ENCODE measurements around the gene PRDM15.

The PRDM15 gene

DNA sequence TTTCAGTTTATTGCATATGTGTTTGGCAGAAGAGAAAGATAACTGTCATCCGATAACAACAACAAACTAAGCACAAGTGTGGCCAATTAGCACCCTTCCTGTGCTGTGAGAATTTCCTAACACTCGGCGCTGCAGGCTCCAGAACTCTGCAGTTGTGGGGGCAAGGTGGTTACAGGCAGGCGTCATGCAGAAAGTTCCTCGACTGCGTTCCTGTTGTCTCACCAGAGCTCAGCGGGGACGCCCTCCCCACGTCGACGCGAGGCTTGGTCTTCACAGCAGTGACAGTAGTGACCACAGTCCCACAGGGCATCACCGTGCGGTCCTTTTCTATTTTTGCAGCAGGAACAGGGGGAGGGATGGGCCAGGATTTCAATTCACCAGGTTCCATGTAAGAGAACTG lies 27.6 kb upstream of the PRDM15 start:
- DNase-seq, result no peak

DNA sequence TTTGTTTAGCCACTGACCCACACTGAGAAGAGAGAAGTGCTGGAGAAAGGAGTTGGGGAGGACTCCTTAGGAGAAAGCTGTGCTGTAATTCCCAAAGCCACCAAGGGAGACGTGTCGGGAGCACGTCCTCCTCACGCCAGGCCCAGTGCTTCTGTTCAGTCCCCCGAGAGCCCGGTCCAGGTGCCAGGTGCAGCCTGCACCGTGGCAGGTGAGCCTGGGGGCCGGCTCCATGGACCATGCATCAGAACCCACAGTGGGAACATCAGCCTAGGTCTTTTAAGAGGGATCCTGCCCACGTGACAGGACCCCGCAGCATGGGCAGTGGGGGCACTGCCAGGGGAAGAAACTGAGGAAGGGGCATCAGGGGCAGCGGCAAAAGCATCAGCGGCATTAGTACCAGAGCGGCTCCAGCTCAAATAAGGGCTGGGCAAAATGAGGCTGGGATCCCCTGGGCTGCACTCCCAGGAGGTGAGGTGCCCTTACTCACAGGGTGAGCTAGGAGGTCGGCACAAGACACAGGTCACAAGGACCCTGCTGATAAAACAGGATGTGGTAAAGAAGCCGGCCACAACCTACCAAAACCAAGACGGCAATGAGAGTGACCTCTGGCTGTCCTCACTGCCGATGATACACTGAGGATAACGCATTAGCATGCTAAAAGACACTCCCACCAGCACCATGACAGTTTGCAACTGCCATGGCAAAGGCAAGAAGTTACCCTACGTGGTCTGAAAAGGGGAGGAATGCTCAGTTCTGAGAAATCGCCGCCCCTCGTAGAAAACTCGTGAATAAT lies 24.6 kb upstream of the PRDM15 start:
- no peak for DNase-seq

DNA sequence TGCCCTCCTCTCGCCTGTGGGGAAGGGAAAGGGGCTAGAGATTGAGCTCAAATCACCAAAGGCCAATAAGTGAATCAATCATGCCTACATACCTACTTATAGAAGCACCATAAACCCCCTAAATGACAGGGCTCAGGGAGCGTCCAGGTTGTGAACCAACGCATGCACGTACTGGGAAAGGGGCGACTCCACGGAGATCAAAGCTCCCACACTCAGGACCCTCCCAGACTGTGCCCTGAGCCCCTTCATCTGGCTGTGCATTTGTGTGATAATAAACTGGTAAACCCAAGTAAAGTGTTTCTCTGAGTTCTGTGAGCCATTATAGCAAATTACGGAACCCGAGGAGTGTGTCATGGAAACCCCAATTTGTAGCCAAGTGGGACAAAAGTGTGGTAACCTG lies 23.8 kb upstream of the PRDM15 start:
- DNase-seq, result no peak

DNA sequence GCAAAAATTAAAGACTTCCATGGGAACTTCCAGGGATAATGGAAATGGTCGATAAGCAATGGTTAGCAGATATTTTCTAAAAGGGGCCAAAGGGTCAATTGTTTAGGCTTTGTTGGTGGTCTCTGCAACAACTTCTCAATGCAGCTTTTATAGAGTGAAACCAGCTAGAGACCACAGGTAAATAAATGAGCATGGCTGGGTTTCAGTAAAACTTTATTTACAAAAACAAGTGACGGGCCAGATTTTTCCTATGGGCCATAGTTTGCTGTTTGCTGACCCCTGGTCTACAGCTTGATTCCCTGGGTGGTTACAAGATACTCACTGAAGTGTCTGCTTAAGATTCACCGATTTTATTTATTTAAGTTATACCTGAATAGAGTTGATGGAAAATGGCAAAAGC lies 22.6 kb upstream of the PRDM15 start:
- no peak for DNase-seq

DNA sequence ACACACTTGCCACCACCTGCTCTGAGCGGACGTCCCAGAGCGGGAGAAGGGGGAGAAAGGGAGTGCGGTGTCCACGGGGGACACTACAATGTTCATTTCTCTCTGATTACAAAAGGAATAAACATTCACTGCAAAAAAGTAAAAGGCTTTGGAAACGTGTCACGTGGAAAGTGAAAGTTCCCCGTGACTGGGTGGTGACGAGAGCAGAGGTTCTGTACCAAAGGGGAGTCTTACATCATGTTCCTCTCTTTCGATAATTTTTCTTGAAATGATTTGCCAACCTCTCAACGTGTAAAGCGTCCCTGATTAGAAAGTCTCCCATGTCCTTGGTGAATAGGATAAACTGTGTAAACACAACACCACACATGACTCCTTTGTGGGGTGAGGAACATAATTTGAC lies 22.0 kb upstream of the PRDM15 start:
- no peak for DNase-seq

DNA sequence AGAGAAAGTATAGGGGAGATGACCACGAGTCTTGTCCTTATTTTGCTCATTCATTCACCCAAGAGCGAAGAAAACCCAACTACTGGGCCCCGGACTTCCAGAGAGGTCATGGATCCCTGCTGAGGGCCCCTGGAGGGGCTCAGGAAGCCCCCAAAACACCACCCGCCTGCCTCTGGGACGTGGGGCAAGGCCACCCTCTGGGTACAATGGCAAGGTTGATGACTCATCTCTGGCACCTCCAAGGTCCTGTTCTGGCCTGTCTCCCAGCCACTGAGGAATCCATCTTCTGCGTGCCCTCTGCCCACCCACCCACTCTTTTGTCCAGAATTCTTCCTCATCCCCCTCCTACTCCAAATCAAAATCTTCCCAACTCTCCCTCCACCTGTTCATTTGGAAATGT lies 21.3 kb upstream of the PRDM15 start:
- DNase-seq, result no peak

DNA sequence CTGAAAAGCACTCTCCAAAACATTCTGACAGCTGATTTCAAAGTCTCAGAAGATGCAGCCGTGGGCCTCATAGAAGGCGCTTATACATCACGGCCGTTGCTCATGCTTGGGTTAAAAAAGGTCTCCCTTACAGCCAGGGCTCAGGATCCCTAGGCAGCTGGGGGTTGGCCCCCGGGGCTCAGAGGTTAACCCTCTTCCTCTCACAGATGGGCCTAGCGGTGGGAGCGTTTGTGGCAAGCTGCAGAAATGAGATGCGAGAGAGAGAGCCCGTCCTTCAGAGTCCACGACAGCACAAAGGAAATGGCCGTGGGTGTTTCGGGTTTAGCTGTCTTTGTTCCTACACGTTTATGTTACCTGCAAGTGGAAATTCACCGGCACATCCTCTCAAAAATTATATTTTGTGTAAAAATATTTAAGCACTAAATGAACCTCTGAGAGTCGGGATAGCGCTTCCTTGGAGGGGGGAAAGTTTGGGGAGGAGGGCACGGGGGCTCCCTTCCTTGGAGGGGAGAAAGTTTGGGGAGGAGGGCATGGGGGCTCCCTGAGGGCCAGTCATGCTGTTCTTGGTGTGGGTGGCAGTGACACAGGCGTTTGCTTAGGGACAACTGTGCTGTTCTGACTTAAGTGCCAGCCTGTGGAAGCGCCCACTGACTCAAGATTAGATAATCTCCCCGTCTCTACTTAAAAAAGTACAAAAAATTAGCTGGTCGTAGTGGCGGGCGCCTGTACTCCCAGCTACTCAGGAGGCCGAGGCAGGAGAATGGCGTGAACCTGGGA lies 20.5 kb upstream of the PRDM15 start:
- no peak for DNase-seq

DNA sequence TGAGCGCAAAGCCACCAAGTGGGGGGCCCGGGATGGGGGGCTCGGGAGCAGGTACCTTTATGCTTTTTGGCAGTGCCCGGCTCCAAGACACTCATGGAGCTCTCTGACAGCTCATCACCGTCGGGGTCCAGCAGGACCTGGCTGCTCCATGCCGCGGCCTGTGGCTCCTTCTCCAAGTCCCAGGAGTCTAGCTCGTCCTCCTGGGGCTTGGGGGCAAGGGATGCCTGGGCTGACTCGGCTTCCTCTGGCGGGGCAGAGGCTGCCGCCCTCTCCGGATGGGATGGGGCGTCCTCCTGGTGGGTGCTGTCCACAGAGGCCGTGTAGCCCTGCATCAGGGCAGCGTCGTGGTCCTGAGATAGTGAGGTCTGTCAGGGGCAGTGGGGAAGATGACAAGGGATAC lies 19.9 kb upstream of the PRDM15 start:
- DNase-seq, result no peak

DNA sequence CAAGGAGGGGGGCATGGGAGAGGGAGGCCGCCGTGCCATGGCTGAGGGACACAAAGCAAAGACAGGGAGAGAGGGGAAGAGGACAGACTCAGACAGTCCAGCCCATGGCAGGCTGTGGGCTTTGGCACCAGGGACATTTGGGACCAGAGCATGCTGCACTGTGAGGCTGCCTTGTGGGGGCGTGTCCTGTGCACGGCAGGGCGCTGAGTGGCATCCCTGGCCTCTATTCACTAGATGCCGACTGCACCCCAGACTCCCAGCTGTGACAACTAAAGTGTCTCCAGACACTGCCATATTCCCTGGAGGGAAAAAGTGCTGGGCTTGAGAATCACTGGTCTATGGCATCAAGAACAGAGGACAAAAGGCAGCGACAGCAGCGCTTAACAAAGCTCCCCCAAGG lies 18.6 kb upstream of the PRDM15 start:
- DNase-seq, result no peak

DNA sequence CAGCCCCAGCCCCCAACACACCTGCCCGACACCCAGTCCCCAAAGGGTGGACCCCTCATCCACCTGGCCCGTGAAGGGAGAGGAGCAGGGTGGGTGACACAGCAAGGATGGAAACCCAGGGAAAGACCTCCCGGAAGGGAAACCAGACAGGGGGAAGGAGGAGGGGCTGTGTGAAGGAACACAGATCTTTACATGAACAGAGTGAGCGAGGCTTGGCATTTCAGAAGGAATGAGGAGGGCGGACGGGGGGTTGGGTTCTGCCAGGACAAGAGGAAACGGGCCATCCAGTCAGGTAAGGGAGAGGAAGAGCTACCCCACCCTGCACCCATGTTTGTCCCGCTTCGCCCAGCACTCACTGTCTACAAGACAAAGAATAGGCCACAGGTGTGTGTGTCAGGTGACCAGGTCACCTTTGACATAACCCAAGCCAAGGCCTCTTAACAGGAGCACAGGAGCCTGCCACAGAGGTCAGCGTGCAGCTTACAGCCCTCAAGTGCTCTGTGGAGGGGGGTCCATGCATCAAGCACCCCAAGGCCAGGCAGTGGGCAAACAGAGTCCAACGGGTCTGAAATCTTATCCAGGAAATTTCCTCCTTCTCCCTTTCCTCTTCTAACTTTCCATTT lies 18.0 kb upstream of the PRDM15 start:
- no peak for DNase-seq

DNA sequence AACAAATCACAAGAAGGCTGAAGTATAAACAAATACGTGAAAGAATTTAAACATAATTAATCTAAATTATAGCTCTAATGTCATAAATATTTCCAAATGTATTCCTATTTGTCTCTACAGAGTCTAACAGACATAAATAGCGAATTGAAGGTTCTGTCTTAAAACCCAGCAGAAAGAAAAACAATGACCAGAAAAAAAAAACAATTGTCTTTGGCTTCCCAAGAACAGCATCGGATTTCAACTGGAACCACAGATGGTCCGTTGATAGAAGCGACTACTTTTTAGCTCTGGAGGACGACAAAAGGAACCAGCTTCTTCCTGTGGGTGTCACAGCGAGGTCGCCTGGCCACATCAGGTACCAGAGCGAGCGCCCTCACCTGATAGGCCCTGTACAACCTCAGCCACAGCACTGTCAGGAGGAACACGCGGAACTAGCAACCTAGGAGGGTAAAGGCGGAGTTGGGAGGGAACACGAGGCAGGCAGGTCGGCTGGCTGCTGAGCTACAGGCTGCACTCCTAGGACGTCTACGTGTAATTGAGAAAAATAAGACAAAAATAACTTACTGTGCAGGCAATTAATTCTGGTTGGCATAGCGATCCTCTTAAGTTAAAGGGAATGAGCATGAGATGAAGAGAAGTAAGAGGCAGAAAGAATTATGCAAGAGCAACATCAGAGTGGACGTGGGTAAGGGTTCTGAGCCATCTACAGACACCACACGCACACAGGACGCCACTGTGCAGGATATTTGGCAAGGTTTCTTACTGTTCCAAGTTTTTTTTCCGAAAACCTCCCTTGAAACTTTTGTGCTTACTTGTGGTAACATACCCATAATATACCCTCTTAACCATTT lies 16.7 kb upstream of the PRDM15 start:
- DNase-seq, result no peak

DNA sequence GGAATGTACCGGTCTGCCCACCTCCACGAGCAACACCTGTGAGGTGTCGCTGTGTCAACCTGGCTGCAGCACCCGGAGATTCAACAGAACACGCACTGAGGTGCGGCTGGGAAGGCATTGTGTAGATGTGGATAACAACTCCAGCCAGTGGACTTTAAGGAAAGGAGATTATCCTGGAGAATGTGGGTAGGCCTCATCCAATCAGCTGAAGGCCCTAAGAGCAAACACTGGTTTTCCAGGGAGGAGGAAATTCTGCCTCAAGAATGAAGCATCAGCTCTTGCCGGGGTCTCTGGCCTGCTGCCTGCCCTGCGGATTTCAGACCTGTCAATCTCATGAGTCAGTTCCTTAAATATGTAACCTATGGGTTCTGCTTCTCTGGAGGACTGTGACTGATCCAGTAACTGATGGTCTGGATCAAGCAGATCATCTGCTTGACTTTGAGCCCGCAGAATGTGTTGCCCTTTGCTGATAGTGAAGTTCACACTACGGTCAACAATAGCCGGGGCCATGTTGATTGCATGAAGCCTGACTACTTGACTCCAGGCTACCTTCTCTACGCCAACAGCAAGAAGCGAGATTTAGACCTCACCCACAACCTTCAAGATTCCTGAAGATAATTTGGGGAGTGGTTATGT lies 15.9 kb upstream of the PRDM15 start:
- DNase-seq, result no peak

DNA sequence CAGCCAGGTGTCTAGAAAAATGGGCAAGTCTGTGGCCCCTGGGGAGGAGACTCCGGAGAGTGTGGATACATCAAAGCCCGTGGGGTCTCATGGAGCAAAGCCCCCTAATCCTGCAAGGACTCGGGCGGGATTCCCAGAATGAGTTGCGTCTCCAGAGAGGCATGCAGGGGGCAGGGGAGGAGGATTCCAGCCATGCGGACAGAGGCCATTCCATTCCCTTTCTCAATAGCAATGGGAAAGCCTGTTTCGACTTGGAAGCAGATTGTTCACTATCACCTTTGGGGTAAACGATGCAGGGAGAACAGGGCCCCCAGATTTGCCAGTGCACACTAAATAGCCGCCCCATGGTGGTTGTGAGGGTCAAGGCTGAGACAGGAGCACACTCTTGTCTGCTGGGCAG lies 15.4 kb upstream of the PRDM15 start:
- no peak for DNase-seq

DNA sequence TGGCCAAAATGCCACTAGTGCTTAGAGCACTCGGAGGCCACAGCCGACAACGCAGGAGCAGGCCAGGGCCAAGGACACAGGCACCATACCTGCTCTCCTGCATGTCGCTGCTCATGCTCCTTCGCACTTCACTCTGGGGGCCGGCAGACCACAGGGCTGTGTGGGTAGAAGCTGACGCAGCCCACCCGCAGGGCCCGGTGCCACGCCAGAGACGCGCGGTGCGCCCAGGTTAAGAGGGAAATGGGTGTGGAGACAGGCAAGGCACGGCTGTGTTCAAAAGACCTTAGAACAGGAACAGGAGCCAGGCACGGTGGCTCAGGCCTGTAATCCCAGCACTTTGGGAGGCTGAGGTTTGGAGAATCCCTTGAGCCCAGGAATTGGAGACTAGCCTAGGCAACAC lies 13.6 kb upstream of the PRDM15 start:
- no peak for DNase-seq

DNA sequence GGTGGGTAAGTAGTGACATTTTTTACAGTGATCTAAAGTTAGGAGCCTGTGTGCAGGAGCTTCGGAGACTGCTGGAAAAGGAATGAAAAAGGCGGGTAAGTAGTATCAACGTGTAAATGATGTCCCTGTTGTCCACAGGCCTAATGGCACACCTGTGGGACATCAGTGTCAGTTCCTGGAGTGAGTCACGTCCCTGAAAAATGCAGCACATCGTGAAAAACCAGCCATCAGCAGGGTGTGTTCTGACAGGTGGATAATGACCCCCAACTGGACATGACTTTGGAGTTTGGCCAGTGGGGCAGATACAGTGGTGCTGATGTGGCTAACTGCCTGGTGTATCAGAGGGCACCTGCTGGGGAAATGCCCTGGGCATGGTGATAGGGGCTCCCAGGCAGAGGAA lies 12.0 kb upstream of the PRDM15 start:
- DNase-seq, result no peak

DNA sequence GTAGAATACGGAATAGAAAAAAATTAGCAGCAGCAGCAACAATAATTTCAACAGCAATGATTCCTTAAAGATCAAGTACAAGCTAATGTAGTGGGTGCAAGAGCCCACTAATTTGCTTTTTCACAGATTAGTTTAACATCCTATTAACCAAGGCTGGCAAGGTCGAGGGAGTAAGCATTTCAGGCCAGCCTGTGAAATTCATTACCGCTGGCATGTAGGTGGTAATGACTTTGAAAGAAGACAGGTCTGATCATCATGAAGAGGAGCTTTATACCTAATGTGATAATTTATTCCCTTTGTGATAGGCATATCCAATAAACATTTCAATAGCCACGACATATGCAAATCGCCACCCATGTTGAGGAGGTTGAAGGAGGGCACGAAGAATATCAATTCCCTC lies 11.2 kb upstream of the PRDM15 start:
- no peak for DNase-seq

DNA sequence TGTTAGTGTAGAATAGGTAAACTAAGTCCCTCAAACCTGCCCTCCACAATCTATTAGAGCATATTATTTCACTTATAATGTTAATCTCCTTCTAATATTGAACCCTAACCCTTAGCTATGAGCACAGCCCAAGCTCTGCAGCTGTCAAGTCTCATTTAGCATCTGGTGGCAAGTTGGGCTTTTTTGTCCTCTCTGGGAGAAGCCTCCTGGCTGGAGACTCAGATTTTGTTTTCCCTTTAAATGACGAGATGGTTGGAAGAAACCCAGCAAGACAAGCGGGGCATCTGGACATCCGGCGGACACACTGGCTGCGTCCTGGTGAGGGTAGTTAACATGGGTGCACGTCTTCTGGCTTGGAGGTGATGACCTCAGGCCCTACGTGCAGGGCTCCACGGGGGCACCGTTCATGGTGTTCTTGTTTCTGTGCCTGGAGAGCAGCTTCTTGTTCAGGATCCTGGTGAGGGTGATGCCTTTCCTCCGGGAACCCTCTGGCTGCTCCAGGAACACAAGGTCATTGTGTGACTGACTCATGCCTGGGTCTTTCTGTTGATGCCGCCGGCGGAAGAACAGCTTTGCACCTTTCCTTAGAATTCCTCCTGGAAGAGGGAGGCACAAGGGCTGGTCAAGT lies 9.7 kb upstream of the PRDM15 start:
- DNase-seq, result no peak

DNA sequence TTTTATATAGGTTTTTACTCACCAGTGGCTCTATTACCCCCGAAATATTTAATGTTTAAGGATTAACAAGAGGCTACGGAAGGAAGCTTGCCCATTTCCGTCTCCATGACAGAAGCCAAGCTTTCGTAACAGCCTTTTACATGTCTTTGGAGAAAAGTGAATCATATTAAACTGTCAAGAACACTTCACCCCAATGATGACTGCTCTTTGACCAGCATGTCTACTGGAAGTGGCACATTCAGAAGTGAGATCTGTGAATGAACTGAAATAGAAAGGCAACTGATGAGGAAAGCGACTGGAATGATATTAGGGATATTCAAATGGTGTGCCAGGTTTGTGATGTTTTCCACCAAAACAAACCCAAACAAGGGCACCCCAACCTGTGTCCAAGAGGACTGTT lies 8.5 kb upstream of the PRDM15 start:
- no peak for DNase-seq

DNA sequence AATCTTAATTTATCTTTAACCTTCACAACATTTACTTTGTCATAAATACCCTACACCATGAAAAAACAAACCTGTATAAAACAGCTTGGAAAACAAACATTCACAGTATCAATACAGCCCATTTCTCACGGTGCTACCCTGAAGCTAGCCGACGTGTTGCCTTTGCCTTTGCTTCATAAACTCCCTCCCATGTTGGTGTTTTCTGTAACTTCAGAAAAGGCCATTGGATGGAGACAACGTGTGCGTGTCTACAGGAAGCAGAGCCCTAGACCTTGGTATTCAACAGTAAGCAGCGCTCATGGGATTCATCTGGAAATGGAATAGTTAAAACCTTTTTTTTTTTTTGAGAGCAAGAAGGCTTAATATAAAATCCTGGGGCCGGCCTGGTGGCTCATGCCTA lies 7.2 kb upstream of the PRDM15 start:
- DNase-seq, result no peak

DNA sequence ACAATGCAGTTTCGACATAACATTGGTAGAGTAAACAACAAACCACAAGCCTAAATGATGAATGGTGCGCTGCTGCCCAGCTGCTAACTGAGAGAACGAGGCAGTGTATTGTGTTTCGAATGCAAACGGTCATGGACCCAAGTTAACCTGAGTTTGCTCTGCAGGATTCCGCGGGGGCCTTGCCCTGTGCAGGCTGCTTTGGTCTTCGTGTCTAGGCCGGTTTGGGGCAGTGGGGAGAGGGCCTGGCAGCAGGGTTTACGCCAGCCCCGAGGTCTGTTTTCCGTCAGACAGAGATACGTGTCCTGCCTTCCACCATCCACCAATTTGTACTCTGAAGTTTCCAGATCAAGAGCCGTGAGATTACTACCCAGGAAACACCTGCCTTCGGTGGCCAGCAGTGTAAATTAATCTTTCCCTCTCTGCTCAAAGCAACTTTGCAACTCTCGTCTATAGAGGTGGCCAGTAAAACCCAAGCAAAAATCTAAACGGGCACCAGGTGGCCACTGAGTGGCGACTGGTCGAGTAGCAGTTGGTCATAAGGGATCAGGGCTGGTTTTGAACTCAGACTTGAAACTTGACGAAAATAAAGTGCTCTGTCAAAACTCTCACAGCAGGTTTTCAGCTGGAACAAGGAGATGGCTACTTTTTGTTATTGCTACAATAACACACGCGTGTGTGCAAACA lies 6.3 kb upstream of the PRDM15 start:
- DNase-seq, result no peak

DNA sequence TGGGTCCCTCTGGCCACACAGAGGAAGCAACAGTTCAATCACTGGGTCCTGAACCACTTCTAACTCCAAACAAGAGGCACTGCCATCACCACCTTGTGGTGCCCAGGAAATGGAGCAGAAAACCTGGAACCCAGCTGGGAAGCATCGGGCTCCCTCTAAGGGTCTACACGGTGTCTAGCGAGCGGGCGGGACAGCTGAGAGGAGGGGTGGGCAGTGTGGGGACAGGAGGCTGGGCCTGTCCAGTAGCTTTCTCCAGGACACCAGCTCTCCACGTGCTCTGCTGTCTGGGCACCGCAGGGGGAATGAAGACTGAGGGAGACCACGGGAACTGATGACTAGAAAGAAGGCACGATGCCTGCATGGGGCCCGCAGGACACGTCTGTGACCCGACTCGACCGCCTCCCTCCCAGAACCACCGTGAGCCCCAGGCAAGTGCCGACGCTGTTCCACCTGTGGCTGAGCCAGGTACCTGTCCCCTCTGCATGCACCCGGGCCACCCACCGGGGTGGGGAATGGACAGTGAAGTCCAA lies 5.4 kb upstream of the PRDM15 start:
- no peak for DNase-seq
